GM12878 (cell line): Measurements from ENCODE around the gene SUGP2. TPM values are rescaled to one million over a fixed set of nuclear protein-coding genes. Genes with fewer than 3 reads are reported as not detected.

Source experiments
- ATAC-seq: fragments of 200-7000 bp; cut with Tn5 transposase; 3 replicates; pipeline ENCODE4 v1.9.1; 2020; ENCODE audit warnings: mild to moderate bottlenecking, moderate library complexity
- BruUV-seq: library from RNA; stranded (reverse); fragments of 400-500 nt; replicated peaks from 2 replicates; lab custom pipeline; 2021; lab: Mats Ljungman, UMichigan
- CTCF ChIA-PET: fragments of 300-600 bp; sonication (Branson Sonifier 250); formaldehyde crosslinking; extraction: SDS; loops from one replicate; lab custom pipeline; 2021; ENCODE audit warnings: inconsistent platforms; lab: Yijun Ruan, JAX
- POLR2A ChIA-PET: fragments of 350-600 bp; formaldehyde crosslinking; extraction: SDS; loops from one replicate; lab custom pipeline; 2021; ENCODE audit warnings: inconsistent platforms; lab: Charles Lee
- RAD21 ChIA-PET: fragments of 300-600 bp; sonication (Branson Sonifier 250); formaldehyde crosslinking; loops from one replicate; lab custom pipeline; 2023; ENCODE audit warnings: antibody characterized with exemption; ENCODE audit not compliant: unreplicated experiment; lab: Charles Lee
- SMC1A ChIA-PET: fragments of 300-600 bp; sonication (Branson Sonifier 250); formaldehyde crosslinking; loops from one replicate; lab custom pipeline; 2023; ENCODE audit not compliant: unreplicated experiment, uncharacterized antibody; lab: Charles Lee
- DNase-seq: peaks from one replicate; pipeline ENCODE4 v3.0.0-alpha.2; 2011; ENCODE audit warnings: low read depth, low spot score
- FAIRE-seq: peaks from 3 replicates; lab custom pipeline; 2011; peaks lifted over from hg19 to GRCh38; lab: Jason Lieb, UNC
- H2AFZ ChIP-seq: 2 replicates; pipeline ENCODE4 v1.6.0; 2011; ENCODE audit warnings: low read depth, low read length, control low read depth; ENCODE audit not compliant: control insufficient read depth
- H3K27ac ChIP-seq: 2 replicates; pipeline ENCODE4 v1.5.1; 2011; ENCODE audit warnings: control low read depth; ENCODE audit not compliant: control insufficient read depth, insufficient read depth
- H3K27me3 ChIP-seq, 2 experiments: replicated peaks in 1 of 2; 2 replicates each; pipeline versions ENCODE4 v1.6.0 to v1.6.1; 2011; ENCODE audit warnings: low read length in 1 of 2; ENCODE audit not compliant: control insufficient read depth in 2 of 2, insufficient read depth in 2 of 2
- H3K36me3 ChIP-seq, 2 experiments: 2 replicates each; pipeline ENCODE4 v1.5.1; 2011; ENCODE audit warnings: low read length in 1 of 2; ENCODE audit not compliant: control insufficient read depth in 2 of 2, insufficient read depth in 2 of 2
- H3K4me1 ChIP-seq: 2 replicates; pipeline ENCODE4 v1.6.1; 2011; ENCODE audit warnings: mild to moderate bottlenecking, low read length, moderate library complexity, mixed read lengths; ENCODE audit not compliant: control insufficient read depth, insufficient read depth
- H3K4me2 ChIP-seq: 2 replicates; pipeline ENCODE4 v1.6.0; 2011; ENCODE audit warnings: control low read depth; ENCODE audit not compliant: control insufficient read depth, insufficient read depth
- H3K4me3 ChIP-seq: fragments of 200-600 bp; sonication (generic); 2 replicates; pipeline ENCODE4 v1.5.1; 2016
- H3K79me2 ChIP-seq: 2 replicates; pipeline ENCODE4 v1.6.0; 2011; ENCODE audit warnings: low read length; ENCODE audit not compliant: control insufficient read depth, insufficient read depth
- H3K9ac ChIP-seq: 2 replicates; pipeline ENCODE4 v1.8.0; 2011; ENCODE audit warnings: low read length, control low read depth, mixed read lengths; ENCODE audit not compliant: control insufficient read depth, insufficient read depth
- H3K9me3 ChIP-seq: replicated peaks from 3 replicates; pipeline ENCODE4 v1.5.1; 2011; ENCODE audit warnings: mild to moderate bottlenecking, low read length; ENCODE audit not compliant: control insufficient read depth, insufficient read depth
- H4K20me1 ChIP-seq: 2 replicates; pipeline ENCODE4 v1.6.0; 2011; ENCODE audit not compliant: control insufficient read depth, insufficient read depth
- BHLHE40 ChIP-seq, 2 experiments: fragments of 450-650 bp in 1 of 2; IDR thresholded peaks; 2 replicates each; pipeline ENCODE4 v1.6.1; 2011 to 2017; ENCODE audit warnings: low read depth in 2 of 2, borderline replicate concordance in 1 of 2, improper control_type of control experiment in 1 of 2, low read length in 1 of 2, mild to moderate bottlenecking in 1 of 2
- NRF1 ChIP-seq: conservative IDR thresholded peaks from 2 replicates; pipeline ENCODE4 v1.6.1; 2011; ENCODE audit warnings: mild to moderate bottlenecking, low read depth, low read length, improper control_type of control experiment
- TAF1 ChIP-seq: IDR thresholded peaks from 2 replicates; pipeline ENCODE4 v1.6.1; 2011; ENCODE audit warnings: mild to moderate bottlenecking, low read depth, low read length, borderline replicate concordance
- TCF12 ChIP-seq: IDR thresholded peaks from 2 replicates; pipeline ENCODE4 v1.6.1; 2011; ENCODE audit warnings: low read depth, mild to moderate bottlenecking, low read length
- ZNF207 ChIP-seq: fragments of 450-650 bp; IDR thresholded peaks from 2 replicates; pipeline ENCODE4 v1.6.1; 2014; ENCODE audit warnings: antibody characterized with exemption, mild to moderate bottlenecking, borderline replicate concordance
- ZNF274 ChIP-seq: IDR thresholded peaks from one replicate; pipeline ENCODE4 v1.8.0; 2011; ENCODE audit not compliant: insufficient read length, insufficient read depth
- WGBS: methylation state at CpG from one replicate; pipeline ENCODE4 v1.1.6; 2016; ENCODE audit warnings: low lambda C conversion rate; ENCODE audit not compliant: insufficient replicate concordance, insufficient coverage; ENCODE audit errors: missing lambda C conversion rate; 5-methylcytosine and 5-hydroxymethylcytosine counted together
- in situ Hi-C: fragments of 300-500 bp; cut with MboI; formaldehyde crosslinking; loops from 9 replicates; pipeline ENCODE4 v1.14.3; 2018; ENCODE audit warnings: mixed read lengths
- intact Hi-C: fragments of 100-400 bp; cut with micrococcal nuclease; formaldehyde crosslinking; loops from one replicate; pipeline ENCODE4 v1.14.2; 2022; ENCODE audit not compliant: unreplicated experiment
- polyA plus RNA-seq, 11 experiments: library from polyadenylated mRNA; depleted of rRNA in 4 of 11; unstranded in 6 of 11; stranded (reverse) in 5 of 11; fragments of >200 nt; fragmentation: Nextera tagmentation in 4 of 11; fragmentation: Illumina TruSeq in 1 of 11; extraction: Ambion mirVana in 4 of 11; extraction: Trizol in 1 of 11; gene quantifications; 1 replicate in 1 of 11; 2 replicates in 10 of 11; pipeline versions ENCODE4 v1.2.1 to v1.2.3, GENCODE V29; 2011 to 2016; ENCODE audit warnings: inconsistent platforms in 2 of 11, missing spikeins in 2 of 11, low read depth in 1 of 11
- total RNA-seq, 4 experiments: library from RNA; depleted of rRNA in 3 of 4; stranded (reverse); fragments of >200 nt in 3 of 4; fragmentation: Illumina TruSeq in 1 of 4; extraction: Trizol in 1 of 4; gene quantifications; 2 replicates each; pipeline versions ENCODE4 v1.2.1 to v1.2.3, GENCODE V29; 2013 to 2021
- TF ChIP-seq, protein P1 (sequence below): fragments of 450-650 bp; IDR thresholded peaks from 2 replicates; pipeline ENCODE4 v1.6.1; 2017; ENCODE audit warnings: mild to moderate bottlenecking, moderate library complexity

Gene SUGP2
- total and polyA plus RNA-seq, 10 of the 15 experiments (the other 5 are each of a cell fraction or from before 2014, with no cell fraction given): 15.0 to 120 (median 57.2) TPM

- TF ChIP-seq TCF12: no peak
Observed at GRCh38 chr19:19050731-19051130, 17.4 kb upstream of the SUGP2 start (continued).

DNA sequence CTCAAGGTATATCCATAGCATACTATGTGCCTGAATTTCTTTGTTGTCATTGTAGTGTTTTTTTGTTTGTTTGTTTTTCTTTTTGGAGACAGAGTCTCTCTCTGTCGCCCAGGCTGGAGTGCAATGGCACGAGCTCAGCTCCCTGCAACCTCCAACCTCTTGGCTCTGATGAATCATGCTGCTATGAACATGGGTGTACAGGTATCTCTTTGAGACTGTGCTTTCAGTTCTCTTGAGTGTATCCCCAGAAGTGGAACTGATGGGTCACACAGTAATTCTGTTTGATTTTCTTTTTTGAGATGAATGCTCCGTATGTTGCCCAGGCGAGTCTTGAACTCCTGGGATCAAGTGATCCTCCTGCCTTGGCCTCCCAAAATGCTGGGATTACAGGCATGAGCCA, 16.8 kb upstream of the SUGP2 start:
- RAD21 ChIA-PET: no interaction called here
- DNase-seq: no peak
- intact Hi-C loops (loop anchor here (5.0 kb wide), 1 partner anchor 62 kb away; no protein-coding TSS in a partner anchor), in situ Hi-C loops (no loop called here)
- 96% methylated on average over 4 of the region's 4 CpGs for WGBS
- Histone ChIP-seq H3K4me1 (no peaks in the 10 kb centered on the region), H3K9me3 (no peaks in the 10 kb centered on the region), H3K27ac (no peak overlapping the region), H3K4me3 (no peak overlapping the region), H2AFZ (no peak overlapping the region), H3K4me2 (no peak overlapping the region), H4K20me1 (no peaks in the 10 kb centered on the region; the same call in 1 of the 2 replicates), H3K79me2 (no peaks in the 10 kb centered on the region), H3K36me3 (peaks cover 23 to 25% of the 10 kb centered on the region in 2 experiments), H3K27me3 (no peaks in the 10 kb centered on the region), H3K9ac (no peak overlapping the region)
- CTCF ChIA-PET: interaction anchor here (1.0 to 1.6 kb wide), 3 partner anchors 91 to 263 kb away, joined by 3 to 9 read pairs (median 7); no protein-coding TSS in a partner anchor
- TF ChIP-seq BHLHE40 (IDR thresholded peaks at IDR 0.05; ENCODE audit: borderline replicate concordance in 1 of 2, low read depth in 2 of 2, low read length in 1 of 2): no peak
- BruUV-seq: no TSS peak
- no peak for ATAC-seq
- SMC1A ChIA-PET: interaction anchor here (1.0 kb wide), 1 partner anchor 405 kb away, joined by 3 read pairs; no protein-coding TSS in a partner anchor
- POLR2A ChIA-PET: no interaction called here
- FAIRE-seq: no peak

- Histone ChIP-seq H3K36me3 (peaks cover 21 to 22% of the 10 kb centered on the region in 2 experiments), H3K27ac (no peak overlapping the region), H3K4me3 (no peak overlapping the region), H3K9ac (no peak overlapping the region), H3K4me1 (no peaks in the 10 kb centered on the region), H4K20me1 (no peaks in the 10 kb centered on the region; the same call in 1 of the 2 replicates), H3K27me3 (no peaks in the 10 kb centered on the region), H3K79me2 (no peaks in the 10 kb centered on the region), H3K4me2 (no peak overlapping the region), H2AFZ (no peak overlapping the region), H3K9me3 (no peaks in the 10 kb centered on the region)
- ChIA-PET SMC1A (interaction anchor here (1.0 to 1.4 kb wide), 2 partner anchors 9 to 405 kb away, joined by 3 to 4 read pairs; no protein-coding TSS in a partner anchor), RAD21 (interaction anchor here (0.6 to 1.5 kb wide), 2 partner anchors 11 to 92 kb away, joined by 3 read pairs; no protein-coding TSS in a partner anchor), POLR2A (no interaction called here), CTCF (interaction anchor here (1.0 kb wide), 1 partner anchor 263 kb away, joined by 3 read pairs; no protein-coding TSS in a partner anchor)
- no peak for FAIRE-seq
- no peak for DNase-seq
- 98% methylated on average over 2 of the region's 2 CpGs for WGBS
- BruUV-seq: no TSS peak
- ATAC-seq: no peak
- in situ Hi-C loops (no loop called here), intact Hi-C loops (no loop called here)
- TF ChIP-seq ZNF274: no peak
- no peak for TF ChIP-seq TAF1
- no peak for TF ChIP-seq NRF1
- TF ChIP-seq ZNF207: no peak
- TF ChIP-seq, protein P1, sequence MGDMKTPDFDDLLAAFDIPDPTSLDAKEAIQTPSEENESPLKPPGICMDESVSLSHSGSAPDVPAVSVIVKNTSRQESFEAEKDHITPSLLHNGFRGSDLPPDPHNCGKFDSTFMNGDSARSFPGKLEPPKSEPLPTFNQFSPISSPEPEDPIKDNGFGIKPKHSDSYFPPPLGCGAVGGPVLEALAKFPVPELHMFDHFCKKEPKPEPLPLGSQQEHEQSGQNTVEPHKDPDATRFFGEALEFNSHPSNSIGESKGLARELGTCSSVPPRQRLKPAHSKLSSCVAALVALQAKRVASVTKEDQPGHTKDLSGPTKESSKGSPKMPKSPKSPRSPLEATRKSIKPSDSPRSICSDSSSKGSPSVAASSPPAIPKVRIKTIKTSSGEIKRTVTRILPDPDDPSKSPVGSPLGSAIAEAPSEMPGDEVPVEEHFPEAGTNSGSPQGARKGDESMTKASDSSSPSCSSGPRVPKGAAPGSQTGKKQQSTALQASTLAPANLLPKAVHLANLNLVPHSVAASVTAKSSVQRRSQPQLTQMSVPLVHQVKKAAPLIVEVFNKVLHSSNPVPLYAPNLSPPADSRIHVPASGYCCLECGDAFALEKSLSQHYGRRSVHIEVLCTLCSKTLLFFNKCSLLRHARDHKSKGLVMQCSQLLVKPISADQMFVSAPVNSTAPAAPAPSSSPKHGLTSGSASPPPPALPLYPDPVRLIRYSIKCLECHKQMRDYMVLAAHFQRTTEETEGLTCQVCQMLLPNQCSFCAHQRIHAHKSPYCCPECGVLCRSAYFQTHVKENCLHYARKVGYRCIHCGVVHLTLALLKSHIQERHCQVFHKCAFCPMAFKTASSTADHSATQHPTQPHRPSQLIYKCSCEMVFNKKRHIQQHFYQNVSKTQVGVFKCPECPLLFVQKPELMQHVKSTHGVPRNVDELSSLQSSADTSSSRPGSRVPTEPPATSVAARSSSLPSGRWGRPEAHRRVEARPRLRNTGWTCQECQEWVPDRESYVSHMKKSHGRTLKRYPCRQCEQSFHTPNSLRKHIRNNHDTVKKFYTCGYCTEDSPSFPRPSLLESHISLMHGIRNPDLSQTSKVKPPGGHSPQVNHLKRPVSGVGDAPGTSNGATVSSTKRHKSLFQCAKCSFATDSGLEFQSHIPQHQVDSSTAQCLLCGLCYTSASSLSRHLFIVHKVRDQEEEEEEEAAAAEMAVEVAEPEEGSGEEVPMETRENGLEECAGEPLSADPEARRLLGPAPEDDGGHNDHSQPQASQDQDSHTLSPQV: no peak
Observed at GRCh38 chr19:19049406-19049805, 16.1 kb upstream of the SUGP2 start.
